Mammary epithelial cell (primary cell): Measurements from ENCODE around the gene RPS15A.
"Not testable (repeated sequence)": the region's sequence is repeated elsewhere in the genome, so short reads cannot be mapped to it uniquely, and the experiment has no call there.

Experiments used
- EZH2 ChIP-seq: IDR thresholded peaks from 2 replicates; pipeline ENCODE4 v1.6.1; 2012; ENCODE audit warnings: low read length, inconsistent platforms, borderline replicate concordance
- TF ChIP-seq, protein P1 (sequence below), 2 donors: IDR thresholded peaks in 1 of 2; conservative IDR thresholded peaks in 1 of 2; 2 replicates each; pipeline ENCODE4 v1.5.1; 2011 to 2012; ENCODE audit warnings: inconsistent platforms in 2 of 2, low read length in 2 of 2, mild to moderate bottlenecking in 2 of 2, control low read depth in 1 of 2, low read depth in 1 of 2; ENCODE audit not compliant: insufficient read depth in 1 of 2; ENCODE audit errors: extremely low read depth in 1 of 2

DNA sequence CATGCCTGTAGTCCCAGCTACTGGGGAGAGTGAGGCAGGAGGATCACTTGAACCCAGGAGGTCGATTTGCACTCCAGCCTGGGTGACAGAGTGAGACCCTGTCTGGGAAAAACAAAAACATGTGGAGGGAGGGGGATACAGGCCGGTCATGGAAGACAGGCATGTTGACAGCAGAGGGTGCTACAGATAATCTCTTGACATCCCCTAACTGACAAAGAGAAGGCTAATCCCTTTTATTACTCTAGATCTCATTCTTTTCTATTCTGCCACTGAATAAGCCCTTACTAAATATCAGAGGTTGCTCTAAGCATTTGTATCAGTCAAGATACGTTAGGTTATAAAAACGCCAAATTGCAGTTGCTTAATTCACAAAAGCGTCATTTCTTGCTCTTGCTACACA lies 13.8 kb downstream of the RPS15A start:
- TF ChIP-seq, protein P1, sequence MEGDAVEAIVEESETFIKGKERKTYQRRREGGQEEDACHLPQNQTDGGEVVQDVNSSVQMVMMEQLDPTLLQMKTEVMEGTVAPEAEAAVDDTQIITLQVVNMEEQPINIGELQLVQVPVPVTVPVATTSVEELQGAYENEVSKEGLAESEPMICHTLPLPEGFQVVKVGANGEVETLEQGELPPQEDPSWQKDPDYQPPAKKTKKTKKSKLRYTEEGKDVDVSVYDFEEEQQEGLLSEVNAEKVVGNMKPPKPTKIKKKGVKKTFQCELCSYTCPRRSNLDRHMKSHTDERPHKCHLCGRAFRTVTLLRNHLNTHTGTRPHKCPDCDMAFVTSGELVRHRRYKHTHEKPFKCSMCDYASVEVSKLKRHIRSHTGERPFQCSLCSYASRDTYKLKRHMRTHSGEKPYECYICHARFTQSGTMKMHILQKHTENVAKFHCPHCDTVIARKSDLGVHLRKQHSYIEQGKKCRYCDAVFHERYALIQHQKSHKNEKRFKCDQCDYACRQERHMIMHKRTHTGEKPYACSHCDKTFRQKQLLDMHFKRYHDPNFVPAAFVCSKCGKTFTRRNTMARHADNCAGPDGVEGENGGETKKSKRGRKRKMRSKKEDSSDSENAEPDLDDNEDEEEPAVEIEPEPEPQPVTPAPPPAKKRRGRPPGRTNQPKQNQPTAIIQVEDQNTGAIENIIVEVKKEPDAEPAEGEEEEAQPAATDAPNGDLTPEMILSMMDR (conservative IDR thresholded peaks at IDR 0.05 in 1 of 2, IDR thresholded peaks at IDR 0.05 in 1 of 2; ENCODE audit: extremely low read depth in 1 of 2, insufficient read depth in 1 of 2, low read depth in 1 of 2, low read length in 2 of 2) = not testable (repeated sequence)
- TF ChIP-seq EZH2 = not testable (repeated sequence)
